Mesendoderm (in vitro differentiated cells): ENCODE results near the gene THAP8.

ENCODE experiments used
- DNase-seq: peaks from one replicate; pipeline ENCODE4 v3.0.0; 2013
- H2AK5ac ChIP-seq: 2 replicates; pipeline ENCODE4 v1.6.1; 2013; ENCODE audit warnings: low read length, inconsistent platforms
- H2BK120ac ChIP-seq: 2 replicates; pipeline ENCODE4 v1.6.1; 2013; ENCODE audit warnings: low read depth, mild to moderate bottlenecking, low read length, moderate library complexity, mixed read lengths
- H2BK15ac ChIP-seq: replicated peaks from 2 replicates; pipeline ENCODE4 v1.6.1; 2013; ENCODE audit warnings: low read depth, mild to moderate bottlenecking, moderate library complexity
- H2BK5ac ChIP-seq: 2 replicates; pipeline ENCODE4 v1.6.1; 2013; ENCODE audit warnings: low read length, inconsistent platforms
- H3K18ac ChIP-seq: 2 replicates; pipeline ENCODE4 v1.6.1; 2013; ENCODE audit warnings: mild to moderate bottlenecking, low read length, mixed read lengths
- H3K23ac ChIP-seq: one replicate; pipeline ENCODE4 v1.6.1; 2013; ENCODE audit warnings: low read length
- H3K27ac ChIP-seq: 2 replicates; pipeline ENCODE4 v1.5.1; 2013; ENCODE audit warnings: low read depth, mild to moderate bottlenecking, inconsistent platforms, low read length, moderate library complexity
- H3K27me3 ChIP-seq: 2 replicates; pipeline ENCODE4 v1.6.1; 2013; ENCODE audit warnings: low read length, control low read depth, mild to moderate bottlenecking, inconsistent platforms; ENCODE audit not compliant: insufficient read depth, poor library complexity
- H3K36me3 ChIP-seq: 2 replicates; pipeline ENCODE4 v1.6.1; 2013; ENCODE audit warnings: low read length, inconsistent platforms; ENCODE audit not compliant: control insufficient read depth, insufficient read depth
- H3K4ac ChIP-seq: one replicate; pipeline ENCODE4 v1.6.1; 2013; ENCODE audit warnings: low read depth, mild to moderate bottlenecking, low read length, moderate library complexity
- H3K4me1 ChIP-seq: 2 replicates; pipeline ENCODE4 v1.6.1; 2013; ENCODE audit warnings: low read depth, low read length, inconsistent platforms; ENCODE audit not compliant: control insufficient read depth
- H3K4me2 ChIP-seq: 2 replicates; pipeline ENCODE4 v1.6.1; 2013; ENCODE audit warnings: low read length
- H3K4me3 ChIP-seq: 2 replicates; pipeline ENCODE4 v1.5.1; 2013; ENCODE audit warnings: mild to moderate bottlenecking, low read length
- H3K56ac ChIP-seq: one replicate; pipeline ENCODE4 v1.6.1; 2013; ENCODE audit warnings: low read length
- H3K79me1 ChIP-seq: 2 replicates; pipeline ENCODE4 v1.6.1; 2013; ENCODE audit warnings: low read length, inconsistent platforms
- H3K79me2 ChIP-seq: 2 replicates; pipeline ENCODE4 v1.6.1; 2013; ENCODE audit warnings: mild to moderate bottlenecking, low read length; ENCODE audit not compliant: control insufficient read depth, insufficient read depth
- H3K9ac ChIP-seq: 2 replicates; pipeline ENCODE4 v1.6.1; 2013; ENCODE audit warnings: low read length, inconsistent platforms
- H4K5ac ChIP-seq: one replicate; pipeline ENCODE4 v1.6.1; 2013; ENCODE audit warnings: low read length
- H4K8ac ChIP-seq: one replicate; pipeline ENCODE4 v1.6.1; 2013; ENCODE audit warnings: low read depth, mild to moderate bottlenecking, control low read depth, low read length, moderate library complexity
- WGBS: extraction: QIAGEN DNeasy Blood & Tissue Kit; methylation state at CpG from one replicate; pipeline ENCODE4 v1.1.7; 2013; ENCODE audit warnings: low lambda C conversion rate, missing lambda C conversion rate; ENCODE audit not compliant: insufficient coverage; ENCODE audit errors: extremely low coverage; 5-methylcytosine and 5-hydroxymethylcytosine counted together

The THAP8 gene

GRCh38 chr19:36054733-36055686 is 925 bp upstream of the THAP8 start, which contains the start of gene WDR62:
TSS of gene WDR62 (plus strand) at chr19:36054897. CDS start at chr19:36054972, 75 bp downstream.
- no peak within 1 kb of the TSS for H2BK120ac ChIP-seq
- H2BK5ac ChIP-seq: peak within 1 kb of the TSS; percentile 56
- DNase-seq: peak; percentile 94
- peaks cover 20% of the 10 kb centered on the region for H3K79me2 ChIP-seq
- H3K56ac ChIP-seq: peak within 1 kb of the TSS; percentile 95
- H3K27me3 ChIP-seq: no peaks in the 10 kb centered on the region
- H3K27ac ChIP-seq: peak within 1 kb of the TSS; percentile 91
- H3K4me3 ChIP-seq: peak within 1 kb of the TSS; percentile 76
- no peak within 1 kb of the TSS for H2AK5ac ChIP-seq
- H2BK15ac ChIP-seq: no peak within 1 kb of the TSS
- no peak within 1 kb of the TSS for H4K5ac ChIP-seq
- no peak within 1 kb of the TSS for H3K18ac ChIP-seq
- no peak within 1 kb of the TSS for H3K4ac ChIP-seq
- H3K4me1 ChIP-seq: peaks cover 8% of the 10 kb centered on the region
- H3K4me2 ChIP-seq: peak within 1 kb of the TSS; percentile 94
- H4K8ac ChIP-seq: no peak within 1 kb of the TSS
- H3K9ac ChIP-seq: peak within 1 kb of the TSS; percentile 88
- H3K36me3 ChIP-seq: peaks cover 4% of the 10 kb centered on the region
- WGBS: no CpG with 5 or more reads among the region's 76 CpGs
- H3K79me1 ChIP-seq: peaks cover 9% of the 10 kb centered on the region
- no peak within 1 kb of the TSS for H3K23ac ChIP-seq

GRCh38 chr19:36051637-36052036 is 2.4 kb downstream of the THAP8 start:
- peaks cover 8% of the 10 kb centered on the region for H3K4me1 ChIP-seq
- DNase-seq: peak; percentile 47
- no CpG with 5 or more reads among the region's 4 CpGs for WGBS

GRCh38 chr19:36051236-36051635 is 2.8 kb downstream of the THAP8 start:
- no peak overlapping the region for H3K4me3 ChIP-seq
- no peak overlapping the region for H2BK15ac ChIP-seq
- H3K27ac ChIP-seq: no peak overlapping the region
- no peak overlapping the region for H4K8ac ChIP-seq
- no peak overlapping the region for H3K4me2 ChIP-seq
- no peak overlapping the region for H2AK5ac ChIP-seq
- H3K23ac ChIP-seq: no peak overlapping the region
- peak; percentile 89 for DNase-seq
- H3K36me3 ChIP-seq: no peaks in the 10 kb centered on the region
- H2BK120ac ChIP-seq: no peak overlapping the region
- H3K79me2 ChIP-seq: peaks cover 8% of the 10 kb centered on the region
- H3K18ac ChIP-seq: no peak overlapping the region
- H3K79me1 ChIP-seq: peaks cover 2% of the 10 kb centered on the region
- H3K56ac ChIP-seq: peak overlapping the region; percentile 63
- H3K4me1 ChIP-seq: peaks cover 7% of the 10 kb centered on the region
- H3K27me3 ChIP-seq: no peaks in the 10 kb centered on the region
- H3K9ac ChIP-seq: peak overlapping the region; percentile 8
- H4K5ac ChIP-seq: no peak overlapping the region
- no peak overlapping the region for H2BK5ac ChIP-seq
- no peak overlapping the region for H3K4ac ChIP-seq
- WGBS: no CpG with 5 or more reads among the region's 3 CpGs

More at GRCh38 chr19:36051637-36052036, 2.4 kb downstream of the THAP8 start:
- Histone ChIP-seq H3K23ac (no peak overlapping the region), H3K4ac (no peak overlapping the region), H3K27me3 (no peaks in the 10 kb centered on the region), H3K79me1 (peaks cover 4% of the 10 kb centered on the region), H3K4me2 (no peak overlapping the region), H3K79me2 (peaks cover 11% of the 10 kb centered on the region), H2BK120ac (no peak overlapping the region), H2BK15ac (no peak overlapping the region), H3K27ac (no peak overlapping the region), H3K36me3 (no peaks in the 10 kb centered on the region), H3K9ac (peak overlapping the region; percentile 8), H3K18ac (no peak overlapping the region), H2BK5ac (no peak overlapping the region), H3K56ac (no peak overlapping the region), H4K5ac (no peak overlapping the region), H4K8ac (no peak overlapping the region), H2AK5ac (no peak overlapping the region), H3K4me3 (no peak overlapping the region)

GRCh38 chr19:36049080-36049698 is 4.9 kb downstream of the THAP8 start:
- Histone ChIP-seq H3K79me2 (no peaks in the 10 kb centered on the region), H3K9ac (no peak overlapping the region), H3K23ac (no peak overlapping the region), H3K4me3 (no peak overlapping the region), H3K18ac (no peak overlapping the region), H3K4me1 (peaks cover 5% of the 10 kb centered on the region), H3K4me2 (no peak overlapping the region), H3K56ac (no peak overlapping the region), H3K79me1 (no peaks in the 10 kb centered on the region), H4K8ac (no peak overlapping the region), H4K5ac (no peak overlapping the region), H3K4ac (no peak overlapping the region), H3K27ac (no peak overlapping the region), H2BK15ac (no peak overlapping the region), H2BK5ac (no peak overlapping the region), H3K27me3 (no peaks in the 10 kb centered on the region), H2AK5ac (no peak overlapping the region), H3K36me3 (no peaks in the 10 kb centered on the region), H2BK120ac (no peak overlapping the region)
- DNase-seq: no peak
- WGBS: no CpG with 5 or more reads among the region's 4 CpGs

- H4K5ac ChIP-seq: no peak overlapping the region
- H3K27ac ChIP-seq: no peak overlapping the region
- H2BK15ac ChIP-seq: no peak overlapping the region
- DNase-seq: no peak
- peaks cover 3% of the 10 kb centered on the region for H3K4me1 ChIP-seq
- H3K4me3 ChIP-seq: no peak overlapping the region
- H3K79me1 ChIP-seq: no peaks in the 10 kb centered on the region
- H3K79me2 ChIP-seq: no peaks in the 10 kb centered on the region
- H3K4me2 ChIP-seq: no peak overlapping the region
- no peak overlapping the region for H2BK5ac ChIP-seq
- H3K27me3 ChIP-seq: no peaks in the 10 kb centered on the region
- no peak overlapping the region for H3K4ac ChIP-seq
- no peak overlapping the region for H3K18ac ChIP-seq
- no peak overlapping the region for H4K8ac ChIP-seq
- H3K9ac ChIP-seq: no peak overlapping the region
- H3K56ac ChIP-seq: no peak overlapping the region
- H2AK5ac ChIP-seq: no peak overlapping the region
- no peaks in the 10 kb centered on the region for H3K36me3 ChIP-seq
- H3K23ac ChIP-seq: no peak overlapping the region
- H2BK120ac ChIP-seq: no peak overlapping the region
These were observed 6.2 kb downstream of the THAP8 start for GRCh38 chr19:36047835-36048234.
